Skin of body (tissue), 3 donors: Measurements from ENCODE around the gene CDK5R2. TPM values are rescaled to one million over a fixed set of nuclear protein-coding genes. Genes with fewer than 3 reads are reported as not detected.
A peak's percentile ranks its signal among the peaks of the same experiment; 100 is the strongest.

Experiments
- DNase-seq: peaks from one replicate; lab custom pipeline; 2025; lab: John Stamatoyannopoulos, UW
- small RNA-seq: library from RNA; depleted of rRNA; stranded (forward); fragments of <200 nt; gene quantifications from one replicate; pipeline ENCODE3, GENCODE V24; 2014; ENCODE audit warnings: low replicate concordance
- total RNA-seq: library from RNA; depleted of rRNA; stranded (reverse); fragments of >200 nt; gene quantifications from one replicate; pipeline ENCODE4 v1.2.3, GENCODE V29; 2014

Gene CDK5R2
- total RNA-seq, 1 donor from 2014 or later: not detected

GRCh38 chr2:219001577-219002394 lies 42.3 kb downstream of the CDK5R2 start:
- DNase-seq: no peak

GRCh38 chr2:219002395-219003266 lies 43.2 kb downstream of the CDK5R2 start:
- no peak for DNase-seq

GRCh38 chr2:219003267-219003634 lies 43.8 kb downstream of the CDK5R2 start:
- DNase-seq: no peak

- no peak for DNase-seq
Observed at GRCh38 chr2:219003979-219004378, 44.5 kb downstream of the CDK5R2 start.

- DNase-seq: no peak
Observed at GRCh38 chr2:219009294-219009693, 49.8 kb downstream of the CDK5R2 start.

- no peak for DNase-seq
Observed at GRCh38 chr2:219010162-219010756, 50.8 kb downstream of the CDK5R2 start.

GRCh38 chr2:219010873-219011272 lies 51.4 kb downstream of the CDK5R2 start:
- no peak for DNase-seq

Small RNA genes within 50 kb of the gene (small RNA-seq; reads per million reads assigned to genes)
- gene MIR375 (70.6 reads per million, percentile 96 among the genes with 10 or more reads in this experiment), gene RNU6-642P (not detected)

Other genes starting within 250 kb of the CDK5R2 start
- gene TTLL4, start 248.8 kb upstream of the CDK5R2 start, total RNA-seq: 20.6 TPM
- 10.8 TPM for gene CYP27A1, start 177.5 kb upstream of the CDK5R2 start, total RNA-seq
- gene PRKAG3, start 127.9 kb upstream of the CDK5R2 start, total RNA-seq: 2.5 TPM
- 1.7 TPM for gene WNT6, start 99.9 kb upstream of the CDK5R2 start, total RNA-seq
- 5.7 TPM for gene WNT10A, start 78.8 kb upstream of the CDK5R2 start, total RNA-seq
- gene FEV, start 25.5 kb downstream of the CDK5R2 start, total RNA-seq: not detected
- gene CRYBA2, start 33.8 kb downstream of the CDK5R2 start, total RNA-seq: not detected
- gene CFAP65, start 81.8 kb downstream of the CDK5R2 start, total RNA-seq: not detected
- gene IHH, start 101.3 kb downstream of the CDK5R2 start, total RNA-seq: 0.10 TPM
- gene NHEJ1, start 201.1 kb downstream of the CDK5R2 start, total RNA-seq: 10.7 TPM
- gene SLC23A3, start 210.4 kb downstream of the CDK5R2 start, total RNA-seq: 1.5 TPM
- gene CNPPD1, start 217.3 kb downstream of the CDK5R2 start, total RNA-seq: 24.1 TPM
- 31.2 TPM for gene RETREG2, start 218.6 kb downstream of the CDK5R2 start, total RNA-seq
- 14.1 TPM for gene ZFAND2B, start 247.1 kb downstream of the CDK5R2 start, total RNA-seq